BJ (cell line): ENCODE data around the gene CCNH. TPM values are rescaled to one million over a fixed set of nuclear protein-coding genes. Genes with fewer than 3 reads are reported as not detected.

Source experiments
- CTCF ChIA-PET: fragments of 350-600 bp; formaldehyde crosslinking; extraction: SDS; loops from one replicate; lab custom pipeline; 2021; ENCODE audit warnings: antibody characterized with exemption, inconsistent platforms; lab: Yijun Ruan, JAX
- POLR2A ChIA-PET: fragments of 300-600 bp; sonication (Branson Sonifier 250); formaldehyde crosslinking; extraction: SDS; loops from one replicate; lab custom pipeline; 2021; ENCODE audit warnings: antibody characterized with exemption; lab: Charles Lee
- DNase-seq: peaks from one replicate; pipeline ENCODE4 v3.0.0-alpha.2; 2011; ENCODE audit warnings: low read depth
- H3K27me3 ChIP-seq: 2 replicates; pipeline ENCODE4 v1.6.0; 2011; ENCODE audit warnings: low read length; ENCODE audit not compliant: control insufficient read depth, insufficient read depth
- H3K36me3 ChIP-seq: 2 replicates; pipeline ENCODE4 v1.5.1; 2011; ENCODE audit warnings: low read length; ENCODE audit not compliant: control insufficient read depth, insufficient read depth
- H3K4me3 ChIP-seq: 2 replicates; pipeline ENCODE4 v1.5.1; 2011; ENCODE audit warnings: low read depth, mild to moderate bottlenecking, control low read depth, low read length
- CTCF ChIP-seq: IDR thresholded peaks from 2 replicates; pipeline ENCODE4 v1.5.1; 2011; ENCODE audit warnings: low read depth, mild to moderate bottlenecking, control low read depth, inconsistent platforms, low read length, moderate library complexity; ENCODE audit not compliant: insufficient read depth
- polyA plus RNA-seq: library from polyadenylated mRNA; depleted of rRNA; stranded (reverse); fragments of >200 nt; gene quantifications from 2 replicates; pipeline ENCODE4 v1.2.3, GENCODE V29; 2011

The CCNH gene
- polyA plus RNA-seq, 1 experiment = 62.0 TPM

- no peak for DNase-seq
- ChIA-PET POLR2A (no interaction called here), CTCF (interaction anchor here (0.7 kb wide), 1 partner anchor 330 kb away, joined by 3 read pairs; no protein-coding TSS in a partner anchor)
- Histone ChIP-seq H3K27me3 (no peaks in the 10 kb centered on the region), H3K36me3 (peaks cover 7% of the 10 kb centered on the region), H3K4me3 (no peak overlapping the region)
- no peak for TF ChIP-seq CTCF
These were observed 7.1 kb downstream of the CCNH start for GRCh38 chr5:87405472-87406155.

GRCh38 chr5:87404359-87404758 is 8.4 kb downstream of the CCNH start:
- ChIA-PET CTCF (no interaction called here), POLR2A (no interaction called here)
- H3K36me3 ChIP-seq = peaks cover 7% of the 10 kb centered on the region
- no peak for TF ChIP-seq CTCF
- no peak for DNase-seq
- H3K4me3 ChIP-seq = no peak overlapping the region
- H3K27me3 ChIP-seq = no peaks in the 10 kb centered on the region

- no peak for TF ChIP-seq CTCF
- Histone ChIP-seq H3K27me3 (no peaks in the 10 kb centered on the region), H3K36me3 (peaks cover 9% of the 10 kb centered on the region), H3K4me3 (no peak overlapping the region)
- ChIA-PET CTCF (interaction anchor here (1.2 kb wide), 1 partner anchor 19 kb away, joined by 3 read pairs; no protein-coding TSS in a partner anchor), POLR2A (no interaction called here)
- DNase-seq = no peak
These were observed 8.8 kb downstream of the CCNH start for GRCh38 chr5:87403899-87404298.

- POLR2A ChIA-PET = no interaction called here
These were observed 9.3 kb downstream of the CCNH start for GRCh38 chr5:87403409-87403808.

More at GRCh38 chr5:87403409-87403808, 9.3 kb downstream of the CCNH start:
- Histone ChIP-seq H3K4me3 (no peak overlapping the region), H3K36me3 (peaks cover 9% of the 10 kb centered on the region), H3K27me3 (no peaks in the 10 kb centered on the region)
- DNase-seq = no peak
- no peak for TF ChIP-seq CTCF
- CTCF ChIA-PET = interaction anchor here (1.2 kb wide), 1 partner anchor 18 kb away, joined by 3 read pairs; no protein-coding TSS in a partner anchor
